Testis (tissue), 3 donors: ENCODE data around the gene MBP. TPM values are rescaled to one million over a fixed set of nuclear protein-coding genes. Genes with fewer than 3 reads are reported as not detected.

ENCODE experiments used
- DNase-seq: peaks from one replicate; pipeline ENCODE4 v3.0.0-alpha.2; 2019
- H3K27ac ChIP-seq, 2 donors: fragments of 200-600 bp; sonication (generic); one replicate each; pipeline ENCODE4 v1.5.1; 2019
- H3K27me3 ChIP-seq: fragments of 200-600 bp; sonication (generic); one replicate; pipeline ENCODE4 v1.5.1; 2019
- H3K36me3 ChIP-seq: fragments of 200-600 bp; sonication (generic); one replicate; pipeline ENCODE4 v1.5.1; 2017; ENCODE audit warnings: low read depth; ENCODE audit errors: missing control alignments
- H3K4me1 ChIP-seq: fragments of 200-600 bp; sonication (generic); one replicate; pipeline ENCODE4 v1.5.1; 2019
- H3K4me3 ChIP-seq, 2 donors: fragments of 200-600 bp; sonication (generic); one replicate each; pipeline ENCODE4 v1.5.1; 2017 to 2019
- H3K9me3 ChIP-seq: fragments of 200-600 bp; sonication (generic); one replicate; pipeline ENCODE4 v1.5.1; 2017
- CTCF ChIP-seq, 3 experiments: fragments of 450-650 bp in 2 of 3; fragments of 200-600 bp in 1 of 3; sonication (generic) in 1 of 3; IDR thresholded peaks; one replicate each; pipeline ENCODE4 v1.5.1; 2016 to 2019; ENCODE audit warnings: antibody characterized with exemption in 3 of 3, mild to moderate bottlenecking in 2 of 3, moderate library complexity in 1 of 3
- POLR2A ChIP-seq: fragments of 450-650 bp; IDR thresholded peaks from one replicate; pipeline ENCODE4 v1.6.1; 2017; ENCODE audit warnings: antibody characterized with exemption, mild to moderate bottlenecking, moderate library complexity
- WGBS, 2 donors: methylation state at CpG; one replicate each; pipeline ENCODE4 v1.1.5; 2018; 5-methylcytosine and 5-hydroxymethylcytosine counted together
- intact Hi-C: fragments of 100-400 bp; cut with DNase I; formaldehyde crosslinking; loops from one replicate; pipeline ENCODE4 v1.15.1; 2023; ENCODE audit warnings: low total_unique reads
- polyA plus RNA-seq: library from polyadenylated mRNA; stranded (reverse); fragments of 350-450 nt; fragmentation: Illumina TruSeq; extraction: RNeasy Lipid Tissue Mini Kit (QIAGEN cat#74804); gene quantifications from one replicate; pipeline ENCODE4 v1.2.3, GENCODE V29; 2014; ENCODE audit warnings: low read depth, low replicate concordance; ENCODE audit not compliant: insufficient read depth
- total RNA-seq, 2 donors: library from RNA; depleted of rRNA; stranded (reverse); fragments of >200 nt; gene quantifications; one replicate each; pipeline ENCODE4 v1.2.3, GENCODE V29; 2016

Gene MBP
- total and polyA plus RNA-seq, 3 donors from 2014 or later, result 15.4 to 20.3 (median 16.7) TPM

GRCh38 chr18:76985951-76986236 is 146.7 kb downstream of the MBP start:
- intact Hi-C loops, result loop anchor here (10.0 kb wide), 1 partner anchor 181 kb away; no protein-coding TSS in a partner anchor
- Histone ChIP-seq H3K4me1 (no peaks in the 10 kb centered on the region), H3K27me3 (no peaks in the 10 kb centered on the region), H3K4me3 (no peak overlapping the region), H3K36me3 (no peaks in the 10 kb centered on the region), H3K27ac (no peak overlapping the region), H3K9me3 (no peaks in the 10 kb centered on the region)
- DNase-seq, result no peak
- TF ChIP-seq CTCF (IDR thresholded peaks at IDR 0.05) (no peak), POLR2A (no peak)
- WGBS, 2 donors, result 85 to 91% methylated on average over 6 to 9 of the region's 9 CpGs

GRCh38 chr18:76985156-76985950 is 147.2 kb downstream of the MBP start:
- intact Hi-C loops, result loop anchor here (10.0 kb wide), 1 partner anchor 181 kb away; no protein-coding TSS in a partner anchor
- 87 to 90% methylated on average over 18 to 27 of the region's 27 CpGs for WGBS, 2 donors
- TF ChIP-seq CTCF (IDR thresholded peaks at IDR 0.05) (no peak), POLR2A (no peak)
- H3K36me3 ChIP-seq, result no peaks in the 10 kb centered on the region
- H3K27ac ChIP-seq, result no peak overlapping the region
- no peak for DNase-seq
- no peaks in the 10 kb centered on the region for H3K4me1 ChIP-seq
- no peaks in the 10 kb centered on the region for H3K9me3 ChIP-seq
- no peaks in the 10 kb centered on the region for H3K27me3 ChIP-seq
- no peak overlapping the region for H3K4me3 ChIP-seq

GRCh38 chr18:76984193-76985155 is 148.1 kb downstream of the MBP start:
- no peak overlapping the region for H3K27ac ChIP-seq
- H3K36me3 ChIP-seq, result no peaks in the 10 kb centered on the region
- 85 to 87% methylated on average over 33 to 35 of the region's 40 CpGs for WGBS, 2 donors
- H3K4me3 ChIP-seq, result no peak overlapping the region
- H3K27me3 ChIP-seq, result no peaks in the 10 kb centered on the region
- TF ChIP-seq POLR2A (no peak), CTCF (IDR thresholded peaks at IDR 0.05) (no peak)
- no peak for DNase-seq
- no peaks in the 10 kb centered on the region for H3K4me1 ChIP-seq
- intact Hi-C loops, result loop anchor here (10.0 kb wide), 1 partner anchor 180 kb away; no protein-coding TSS in a partner anchor
- no peaks in the 10 kb centered on the region for H3K9me3 ChIP-seq

GRCh38 chr18:76983613-76984051 is 149.0 kb downstream of the MBP start:
- no peak for DNase-seq
- no peaks in the 10 kb centered on the region for H3K27me3 ChIP-seq
- no peaks in the 10 kb centered on the region for H3K9me3 ChIP-seq
- H3K36me3 ChIP-seq, result no peaks in the 10 kb centered on the region
- no peak overlapping the region for H3K27ac ChIP-seq
- no peak overlapping the region for H3K4me3 ChIP-seq
- intact Hi-C loops, result loop anchor here (10.0 kb wide), 1 partner anchor 179 kb away; no protein-coding TSS in a partner anchor
- TF ChIP-seq POLR2A, result no peak
- no peak for TF ChIP-seq CTCF (IDR thresholded peaks at IDR 0.05)
- WGBS, 2 donors, result 44 to 64% methylated on average over 9 to 10 of the region's 10 CpGs
- no peaks in the 10 kb centered on the region for H3K4me1 ChIP-seq
